Measurements from ENCODE around the gene TIGD4. TPM values are rescaled to one million over a fixed set of nuclear protein-coding genes. Genes with fewer than 3 reads are reported as not detected.

TIGD4 gene
- total RNA-seq, 1 donor from 2014 or later, result 0.28 TPM

GRCh38 chr4:152727784-152728183, 51.7 kb downstream of the TIGD4 start:
- Mint-ChIP-seq H3K4me1 (no peaks in the 10 kb centered on the region), H3K4me3 (no peak overlapping the region), H3K9me3 (peaks cover 4% of the 10 kb centered on the region), H3K27ac (no peak overlapping the region), H3K27me3 (peaks cover 8% of the 10 kb centered on the region), H3K36me3 (ENCODE audit: low read depth) (no peaks in the 10 kb centered on the region)
- intact Hi-C loops (cut with micrococcal nuclease), result no loop called here
- DNase-seq, result no peak

- no peak overlapping the region for H3K4me3 Mint-ChIP-seq
- H3K36me3 Mint-ChIP-seq (ENCODE audit: low read depth), result no peaks in the 10 kb centered on the region
- H3K27ac Mint-ChIP-seq, result no peak overlapping the region
- H3K27me3 Mint-ChIP-seq, result peaks cover 10% of the 10 kb centered on the region
- no peak for DNase-seq
- intact Hi-C loops (cut with micrococcal nuclease), result no loop called here
- H3K9me3 Mint-ChIP-seq, result peaks cover 4% of the 10 kb centered on the region
- H3K4me1 Mint-ChIP-seq, result no peaks in the 10 kb centered on the region
Observed at GRCh38 chr4:152724494-152724893, 55.0 kb downstream of the TIGD4 start.

- Mint-ChIP-seq H3K36me3 (ENCODE audit: low read depth) (no peaks in the 10 kb centered on the region), H3K27me3 (peaks cover 10% of the 10 kb centered on the region), H3K4me1 (no peaks in the 10 kb centered on the region), H3K4me3 (no peak overlapping the region), H3K27ac (no peak overlapping the region), H3K9me3 (peaks cover 4% of the 10 kb centered on the region)
- intact Hi-C loops (cut with micrococcal nuclease), result no loop called here
- no peak for DNase-seq
Observed at GRCh38 chr4:152723236-152723635, 56.3 kb downstream of the TIGD4 start.

GRCh38 chr4:152719801-152720556, 59.6 kb downstream of the TIGD4 start:
- Mint-ChIP-seq H3K4me1 (no peaks in the 10 kb centered on the region), H3K36me3 (ENCODE audit: low read depth) (no peaks in the 10 kb centered on the region), H3K4me3 (no peak overlapping the region), H3K27ac (no peak overlapping the region), H3K9me3 (peaks cover 5% of the 10 kb centered on the region), H3K27me3 (peaks cover 4% of the 10 kb centered on the region)
- intact Hi-C loops (cut with micrococcal nuclease), result no loop called here
- DNase-seq, result no peak

Other genes starting within 250 kb of the TIGD4 start
- gene FBXW7, start 243.6 kb downstream of the TIGD4 start, total RNA-seq, result 42.2 and 49.1 TPM in 2 replicates
- gene TMEM154, start 99.7 kb downstream of the TIGD4 start, total RNA-seq, result 7.9 and 9.0 TPM in 2 replicates
- 13.0 and 14.6 TPM in 2 replicates for gene ARFIP1, start 224 bp upstream of the TIGD4 start, total RNA-seq
- gene FHDC1, start 156.6 kb upstream of the TIGD4 start, total RNA-seq, result 0.05 TPM in 2 replicates